Measurements from ENCODE around the gene NSG1. TPM values are rescaled to one million over a fixed set of nuclear protein-coding genes. Genes with fewer than 3 reads are reported as not detected.

The NSG1 gene
- total RNA-seq, 1 experiment from 2014 or later: 1.3 TPM

DNA sequence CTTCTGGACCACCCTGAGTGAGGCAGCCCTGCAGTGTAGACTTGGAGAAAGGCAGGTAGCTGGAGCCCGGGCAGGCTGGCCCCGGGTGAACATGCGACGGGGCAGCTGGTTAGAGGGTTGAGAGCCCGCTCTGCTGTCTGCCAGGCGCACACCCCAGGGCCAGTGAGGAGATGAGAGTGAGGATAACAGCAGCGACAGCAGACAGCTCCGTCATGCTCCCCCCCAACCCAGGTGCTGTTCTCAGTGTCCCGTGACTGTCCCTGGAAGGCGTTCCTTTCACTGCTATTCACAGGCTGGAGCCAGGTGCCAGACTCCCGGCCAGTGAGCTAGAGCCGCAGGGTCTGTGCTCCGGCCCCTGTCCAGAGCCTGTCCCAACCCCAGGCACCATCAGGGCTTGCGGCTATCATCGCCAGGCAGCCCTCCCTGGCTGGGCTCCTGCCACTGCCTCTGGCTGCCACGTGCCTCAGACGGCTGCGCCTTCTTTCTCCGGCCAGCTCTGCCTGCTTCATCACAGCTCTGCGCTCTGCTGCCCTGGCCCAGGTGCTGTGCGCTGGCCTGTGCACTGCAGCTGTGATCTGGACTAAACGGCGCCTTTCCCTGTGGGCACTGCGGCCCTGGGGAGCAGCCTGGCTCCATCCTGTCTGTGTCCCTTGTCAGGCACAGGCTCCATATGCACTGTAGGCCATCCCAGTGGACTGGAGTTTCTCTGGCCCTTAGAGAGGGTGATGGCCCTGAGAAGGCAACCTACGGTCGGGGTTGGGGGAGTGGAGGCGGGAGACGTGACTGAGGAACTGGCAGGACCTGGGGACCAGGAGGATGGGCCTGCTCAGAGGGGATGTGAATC lies 19.8 kb downstream of the NSG1 start:
- ChIA-PET POLR2A (ENCODE audit: low non-redundant PET) (no interaction called here), CTCF (interaction anchor here (0.6 kb wide), 1 partner anchor 241 kb away, joined by 4 read pairs; no protein-coding TSS in a partner anchor)
- intact Hi-C loops (cut with micrococcal nuclease; ENCODE audit: unreplicated experiment): no loop called here
- no peaks in the 10 kb centered on the region for H3K27me3 ChIP-seq (replicated peaks; ENCODE audit: insufficient read depth, low read depth, low read length, poor library complexity)
- no TSS peak for BruUV-seq (replicated peaks)
- no peak overlapping the region for H3K4me3 ChIP-seq (ENCODE audit: low read depth, low read length, poor library complexity, severe bottlenecking)
- TF ChIP-seq EZH2 (IDR thresholded peaks at IDR 0.05; ENCODE audit: borderline replicate concordance, low read depth, low read length, poor library complexity, severe bottlenecking): no peak
- TF ChIP-seq, protein P1, sequence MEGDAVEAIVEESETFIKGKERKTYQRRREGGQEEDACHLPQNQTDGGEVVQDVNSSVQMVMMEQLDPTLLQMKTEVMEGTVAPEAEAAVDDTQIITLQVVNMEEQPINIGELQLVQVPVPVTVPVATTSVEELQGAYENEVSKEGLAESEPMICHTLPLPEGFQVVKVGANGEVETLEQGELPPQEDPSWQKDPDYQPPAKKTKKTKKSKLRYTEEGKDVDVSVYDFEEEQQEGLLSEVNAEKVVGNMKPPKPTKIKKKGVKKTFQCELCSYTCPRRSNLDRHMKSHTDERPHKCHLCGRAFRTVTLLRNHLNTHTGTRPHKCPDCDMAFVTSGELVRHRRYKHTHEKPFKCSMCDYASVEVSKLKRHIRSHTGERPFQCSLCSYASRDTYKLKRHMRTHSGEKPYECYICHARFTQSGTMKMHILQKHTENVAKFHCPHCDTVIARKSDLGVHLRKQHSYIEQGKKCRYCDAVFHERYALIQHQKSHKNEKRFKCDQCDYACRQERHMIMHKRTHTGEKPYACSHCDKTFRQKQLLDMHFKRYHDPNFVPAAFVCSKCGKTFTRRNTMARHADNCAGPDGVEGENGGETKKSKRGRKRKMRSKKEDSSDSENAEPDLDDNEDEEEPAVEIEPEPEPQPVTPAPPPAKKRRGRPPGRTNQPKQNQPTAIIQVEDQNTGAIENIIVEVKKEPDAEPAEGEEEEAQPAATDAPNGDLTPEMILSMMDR (conservative IDR thresholded peaks at IDR 0.05; ENCODE audit: low read depth, low read length): no peak
- H3K9me3 ChIP-seq (ENCODE audit: low read depth, low read length, poor library complexity, severe bottlenecking): no peaks in the 10 kb centered on the region
- H3K27ac ChIP-seq (ENCODE audit: low read depth, low read length, poor library complexity, severe bottlenecking): no peak overlapping the region
- H3K4me1 ChIP-seq (ENCODE audit: insufficient read depth, low read length, poor library complexity, severe bottlenecking): no peaks in the 10 kb centered on the region
- no peaks in the 10 kb centered on the region for H3K36me3 ChIP-seq (ENCODE audit: insufficient read depth, low read length, poor library complexity, severe bottlenecking)
- DNase-seq (ENCODE audit: low spot score): no peak

DNA sequence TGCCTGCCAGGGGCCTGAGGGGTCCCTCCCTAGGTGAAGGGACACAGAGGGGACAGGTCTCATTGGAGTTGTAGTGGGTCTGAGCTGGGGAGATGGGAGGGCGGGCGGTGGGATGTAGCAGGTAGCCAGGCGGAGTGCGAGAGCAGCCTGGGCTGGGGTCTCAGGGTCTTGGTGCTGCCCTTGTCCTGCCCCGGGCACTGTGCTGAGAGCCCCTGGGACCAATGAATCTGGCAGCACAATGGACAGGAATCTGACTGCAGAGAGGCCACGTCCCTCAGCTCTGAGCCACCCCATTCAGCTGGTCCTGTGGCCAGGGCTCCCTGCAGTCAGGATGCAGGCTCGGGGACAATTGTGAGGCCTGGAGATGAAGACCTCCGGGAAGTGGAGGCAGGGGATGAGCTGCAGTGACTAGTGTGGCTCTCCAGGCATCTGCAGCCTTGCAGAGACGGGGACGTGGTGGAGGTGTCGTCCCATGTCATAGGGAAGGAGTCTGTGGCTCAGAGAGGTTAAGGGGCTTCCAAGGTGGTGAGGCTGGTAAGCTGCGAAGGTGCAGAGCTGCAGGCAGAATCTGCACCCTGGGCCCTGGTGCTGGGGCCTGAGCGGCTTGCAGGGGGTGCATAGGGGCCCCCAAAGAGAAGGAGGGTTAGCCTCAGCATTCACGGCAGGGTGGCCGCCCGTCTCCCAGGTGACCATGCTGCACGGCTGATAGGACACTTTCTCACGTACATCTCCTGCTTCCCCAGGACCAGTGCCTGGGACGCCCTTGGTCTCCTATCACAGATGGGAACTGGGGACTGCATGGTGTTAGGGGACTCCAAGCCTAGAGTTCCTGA lies 20.6 kb downstream of the NSG1 start:
- TF ChIP-seq, protein P1 (conservative IDR thresholded peaks at IDR 0.05; ENCODE audit: low read depth, low read length): no peak
- no peak for TF ChIP-seq EZH2 (IDR thresholded peaks at IDR 0.05; ENCODE audit: borderline replicate concordance, low read depth, low read length, poor library complexity, severe bottlenecking)
- no peaks in the 10 kb centered on the region for H3K4me1 ChIP-seq (ENCODE audit: insufficient read depth, low read length, poor library complexity, severe bottlenecking)
- intact Hi-C loops (cut with micrococcal nuclease; ENCODE audit: unreplicated experiment): no loop called here
- POLR2A ChIA-PET (ENCODE audit: low non-redundant PET): no interaction called here
- H3K36me3 ChIP-seq (ENCODE audit: insufficient read depth, low read length, poor library complexity, severe bottlenecking): no peaks in the 10 kb centered on the region
- BruUV-seq (replicated peaks): no TSS peak
- DNase-seq (ENCODE audit: low spot score): no peak
- no peak overlapping the region for H3K27ac ChIP-seq (ENCODE audit: low read depth, low read length, poor library complexity, severe bottlenecking)
- CTCF ChIA-PET: interaction anchor here (0.6 kb wide), 1 partner anchor 240 kb away, joined by 4 read pairs; no protein-coding TSS in a partner anchor
- H3K9me3 ChIP-seq (ENCODE audit: low read depth, low read length, poor library complexity, severe bottlenecking): no peaks in the 10 kb centered on the region
- H3K27me3 ChIP-seq (replicated peaks; ENCODE audit: insufficient read depth, low read depth, low read length, poor library complexity): no peaks in the 10 kb centered on the region
- no peak overlapping the region for H3K4me3 ChIP-seq (ENCODE audit: low read depth, low read length, poor library complexity, severe bottlenecking)

DNA sequence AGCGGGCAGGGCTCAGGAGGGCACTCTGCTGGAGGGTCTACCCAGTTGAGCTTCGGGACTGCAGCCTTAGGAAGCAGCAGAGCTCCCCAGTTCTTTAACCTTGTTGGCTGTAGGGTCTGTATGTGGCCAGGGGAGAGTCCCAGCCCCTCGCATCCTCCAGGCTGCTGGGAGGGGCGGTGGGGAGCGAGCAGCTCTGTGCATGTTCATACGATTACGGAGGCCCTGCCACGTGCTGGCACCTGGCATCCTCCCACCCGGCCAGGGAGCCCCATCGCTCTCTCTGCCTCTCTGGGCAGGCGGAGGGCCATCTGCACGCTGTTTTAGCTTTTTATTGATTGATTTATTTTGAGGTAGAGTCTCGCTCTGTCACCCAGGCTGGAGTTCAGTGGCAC lies 21.2 kb downstream of the NSG1 start:
- CTCF ChIA-PET: no interaction called here
- intact Hi-C loops (cut with micrococcal nuclease; ENCODE audit: unreplicated experiment): no loop called here

More for the DNA sequence above, 21.2 kb downstream of the NSG1 start:
- no peaks in the 10 kb centered on the region for H3K27me3 ChIP-seq (replicated peaks; ENCODE audit: insufficient read depth, low read depth, low read length, poor library complexity)
- no peak overlapping the region for H3K4me3 ChIP-seq (ENCODE audit: low read depth, low read length, poor library complexity, severe bottlenecking)
- TF ChIP-seq, protein P1 (conservative IDR thresholded peaks at IDR 0.05; ENCODE audit: low read depth, low read length): no peak
- TF ChIP-seq EZH2 (IDR thresholded peaks at IDR 0.05; ENCODE audit: borderline replicate concordance, low read depth, low read length, poor library complexity, severe bottlenecking): no peak
- no peak overlapping the region for H3K27ac ChIP-seq (ENCODE audit: low read depth, low read length, poor library complexity, severe bottlenecking)
- no peak for DNase-seq (ENCODE audit: low spot score)
- no peaks in the 10 kb centered on the region for H3K4me1 ChIP-seq (ENCODE audit: insufficient read depth, low read length, poor library complexity, severe bottlenecking)
- no peaks in the 10 kb centered on the region for H3K9me3 ChIP-seq (ENCODE audit: low read depth, low read length, poor library complexity, severe bottlenecking)
- POLR2A ChIA-PET (ENCODE audit: low non-redundant PET): no interaction called here
- H3K36me3 ChIP-seq (ENCODE audit: insufficient read depth, low read length, poor library complexity, severe bottlenecking): no peaks in the 10 kb centered on the region
- no TSS peak for BruUV-seq (replicated peaks)

Data from A673 (cell line).